CD4-positive, alpha-beta T cell (primary cell): ENCODE data around the gene IPO11. TPM values are rescaled to one million over a fixed set of nuclear protein-coding genes. Genes with fewer than 3 reads are reported as not detected.

Experiments used
- ATAC-seq: fragments of 200-7000 bp; cut with Tn5 transposase; one replicate; pipeline ENCODE4 v1.10.0; 2022; ENCODE audit warnings: mild to moderate bottlenecking; ENCODE audit not compliant: poor library complexity
- CTCF ChIA-PET: fragments of 350-600 bp; sonication (Branson Sonifier 250); formaldehyde crosslinking; loops from one replicate; lab custom pipeline; 2021; ENCODE audit warnings: antibody characterized with exemption, inconsistent platforms; lab: Charles Lee
- POLR2A ChIA-PET: fragments of 350-600 bp; sonication (Branson Sonifier 250); formaldehyde crosslinking; loops from one replicate; lab custom pipeline; 2021; ENCODE audit warnings: antibody characterized with exemption, inconsistent platforms; lab: Charles Lee
- DNase-seq, 14 experiments: peaks; one replicate each; pipeline ENCODE4 v3.0.0-alpha.2; 2013 to 2020; ENCODE audit warnings: mixed read lengths in 2 of 14
- H3K27ac ChIP-seq, 2 donors: one replicate each; pipeline versions ENCODE4 v1.5.1 to v1.7.0; 2013; ENCODE audit warnings: low read length in 2 of 2, low read depth in 1 of 2, mild to moderate bottlenecking in 1 of 2
- H3K27me3 ChIP-seq, 2 experiments: 1 replicate in 1 of 2; 2 replicates in 1 of 2; pipeline versions ENCODE4 v1.6.1 to v1.7.0; 2013; ENCODE audit warnings: low read length in 2 of 2, control low read depth in 1 of 2, mild to moderate bottlenecking in 1 of 2, moderate library complexity in 1 of 2; ENCODE audit not compliant: insufficient read depth in 2 of 2, control insufficient read depth in 1 of 2
- H3K36me3 ChIP-seq: one replicate; pipeline ENCODE4 v1.6.1; 2013; ENCODE audit warnings: low read length, control low read depth; ENCODE audit not compliant: insufficient read depth
- H3K4me1 ChIP-seq: one replicate; pipeline ENCODE4 v1.6.1; 2013; ENCODE audit warnings: low read length, control low read depth; ENCODE audit not compliant: insufficient read depth
- H3K4me3 ChIP-seq: one replicate; pipeline ENCODE4 v1.5.1; 2013; ENCODE audit warnings: mild to moderate bottlenecking, low read length, moderate library complexity
- H3K9me3 ChIP-seq, 2 experiments: 1 replicate in 1 of 2; 2 replicates in 1 of 2; pipeline versions ENCODE4 v1.6.1 to v1.7.0; 2013; ENCODE audit warnings: low read length in 2 of 2, mild to moderate bottlenecking in 2 of 2, control low read depth in 1 of 2, moderate library complexity in 1 of 2; ENCODE audit not compliant: control insufficient read depth in 1 of 2, insufficient read depth in 1 of 2
- H3K27ac Mint-ChIP-seq: one replicate; pipeline ENCODE4 v1.8.0; 2020; ENCODE audit warnings: mixed read lengths
- H3K27me3 Mint-ChIP-seq: one replicate; pipeline ENCODE4 v1.8.0; 2021; ENCODE audit warnings: mixed read lengths
- H3K36me3 Mint-ChIP-seq: one replicate; pipeline ENCODE4 v1.8.0; 2021; ENCODE audit warnings: low read depth, mixed read lengths
- H3K4me1 Mint-ChIP-seq: one replicate; pipeline ENCODE4 v1.8.0; 2021; ENCODE audit warnings: low read depth, mixed read lengths
- H3K4me3 Mint-ChIP-seq: one replicate; pipeline ENCODE4 v1.8.0; 2020; ENCODE audit warnings: mild to moderate bottlenecking, mixed read lengths
- H3K9me3 Mint-ChIP-seq: one replicate; pipeline ENCODE4 v1.8.0; 2020; ENCODE audit warnings: mixed read lengths
- intact Hi-C, 2 experiments: fragments of 100-400 bp; cut with DNase I in 1 of 2; cut with micrococcal nuclease in 1 of 2; formaldehyde crosslinking; loops; one replicate each; pipeline versions ENCODE4 v1.15.1 to v1.9.0; 2023 to 2025; cut with DNase I, micrococcal nuclease
- total RNA-seq, 174 experiments: library from RNA in 2 of 174; stranded (reverse) in 2 of 174; gene quantifications; one replicate each; pipeline ENCODE4 v1.2.3 and lab custom pipeline; 2021 to 2026
- TF ChIP-seq, protein P1 (sequence below): fragments of 200-600 bp; IDR thresholded peaks from one replicate; pipeline ENCODE4 v1.8.0; 2022; ENCODE audit warnings: antibody characterized with exemption, mild to moderate bottlenecking

IPO11 gene
- total RNA-seq, 2 experiments from 2014 or later = 15.1 to 16.1 TPM

DNA sequence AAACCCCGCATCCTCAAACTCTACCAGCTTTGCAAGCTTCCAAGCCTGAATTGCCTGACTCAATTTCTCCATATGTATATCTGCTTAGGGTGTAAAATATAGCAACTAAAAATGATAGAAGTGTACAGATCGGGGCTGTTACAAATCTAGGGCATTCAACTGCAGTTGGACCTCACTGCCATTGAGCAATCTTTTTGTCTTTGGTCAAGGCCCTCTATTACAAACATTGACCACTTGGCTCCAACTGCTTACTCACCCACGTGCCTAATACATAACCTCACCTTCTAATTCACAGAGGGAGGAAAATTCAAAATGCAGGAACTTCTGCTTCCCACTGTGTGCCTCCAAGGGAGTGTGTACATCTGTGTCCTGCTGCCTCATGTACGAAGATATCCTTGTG is 176.1 kb downstream of the IPO11 start:
- peaks cover 38% of the 10 kb centered on the region for H3K36me3 Mint-ChIP-seq
- H3K27ac Mint-ChIP-seq = no peak overlapping the region
- POLR2A ChIA-PET = no interaction called here
- H3K4me3 ChIP-seq = no peak overlapping the region
- no peaks in the 10 kb centered on the region for H3K27me3 Mint-ChIP-seq
- H3K4me1 Mint-ChIP-seq = peaks cover 18% of the 10 kb centered on the region
- TF ChIP-seq, protein P1, sequence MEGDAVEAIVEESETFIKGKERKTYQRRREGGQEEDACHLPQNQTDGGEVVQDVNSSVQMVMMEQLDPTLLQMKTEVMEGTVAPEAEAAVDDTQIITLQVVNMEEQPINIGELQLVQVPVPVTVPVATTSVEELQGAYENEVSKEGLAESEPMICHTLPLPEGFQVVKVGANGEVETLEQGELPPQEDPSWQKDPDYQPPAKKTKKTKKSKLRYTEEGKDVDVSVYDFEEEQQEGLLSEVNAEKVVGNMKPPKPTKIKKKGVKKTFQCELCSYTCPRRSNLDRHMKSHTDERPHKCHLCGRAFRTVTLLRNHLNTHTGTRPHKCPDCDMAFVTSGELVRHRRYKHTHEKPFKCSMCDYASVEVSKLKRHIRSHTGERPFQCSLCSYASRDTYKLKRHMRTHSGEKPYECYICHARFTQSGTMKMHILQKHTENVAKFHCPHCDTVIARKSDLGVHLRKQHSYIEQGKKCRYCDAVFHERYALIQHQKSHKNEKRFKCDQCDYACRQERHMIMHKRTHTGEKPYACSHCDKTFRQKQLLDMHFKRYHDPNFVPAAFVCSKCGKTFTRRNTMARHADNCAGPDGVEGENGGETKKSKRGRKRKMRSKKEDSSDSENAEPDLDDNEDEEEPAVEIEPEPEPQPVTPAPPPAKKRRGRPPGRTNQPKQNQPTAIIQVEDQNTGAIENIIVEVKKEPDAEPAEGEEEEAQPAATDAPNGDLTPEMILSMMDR = no peak
- H3K27me3 ChIP-seq = no peaks in the 10 kb centered on the region
- H3K27ac ChIP-seq = no peak overlapping the region
- no peaks in the 10 kb centered on the region for H3K4me1 ChIP-seq
- no peak for ATAC-seq
- CTCF ChIA-PET = no interaction called here
- H3K4me3 Mint-ChIP-seq = no peak overlapping the region
- H3K36me3 ChIP-seq = peaks cover 11% of the 10 kb centered on the region
- no peaks in the 10 kb centered on the region for H3K9me3 Mint-ChIP-seq
- no peaks in the 10 kb centered on the region for H3K9me3 ChIP-seq
- intact Hi-C loops = no loop called here
- no peak for DNase-seq

GRCh38 chr5:62589504-62589903 is 176.9 kb downstream of the IPO11 start:
- H3K4me3 Mint-ChIP-seq = no peak overlapping the region
- H3K27me3 Mint-ChIP-seq = no peaks in the 10 kb centered on the region
- Histone ChIP-seq H3K27me3 (no peaks in the 10 kb centered on the region), H3K9me3 (no peaks in the 10 kb centered on the region), H3K27ac (no peak overlapping the region), H3K4me3 (no peak overlapping the region), H3K36me3 (peaks cover 11% of the 10 kb centered on the region), H3K4me1 (no peaks in the 10 kb centered on the region)
- no peaks in the 10 kb centered on the region for H3K9me3 Mint-ChIP-seq
- CTCF ChIA-PET = no interaction called here
- POLR2A ChIA-PET = no interaction called here
- no peak for ATAC-seq
- H3K27ac Mint-ChIP-seq = no peak overlapping the region
- TF ChIP-seq, protein P1 = no peak
- H3K4me1 Mint-ChIP-seq = peaks cover 18% of the 10 kb centered on the region
- peaks cover 39% of the 10 kb centered on the region for H3K36me3 Mint-ChIP-seq
- intact Hi-C loops = no loop called here
- no peak for DNase-seq

- Mint-ChIP-seq H3K36me3 (peaks cover 47% of the 10 kb centered on the region), H3K4me3 (no peak overlapping the region), H3K27ac (no peak overlapping the region), H3K27me3 (no peaks in the 10 kb centered on the region), H3K4me1 (peaks cover 11% of the 10 kb centered on the region), H3K9me3 (no peaks in the 10 kb centered on the region)
- Histone ChIP-seq H3K4me3 (no peak overlapping the region), H3K27me3 (no peaks in the 10 kb centered on the region), H3K27ac (no peak overlapping the region), H3K36me3 (peaks cover 11% of the 10 kb centered on the region), H3K9me3 (no peaks in the 10 kb centered on the region), H3K4me1 (no peaks in the 10 kb centered on the region)
- intact Hi-C loops = no loop called here
- no peak for ATAC-seq
- DNase-seq = no peak
- ChIA-PET CTCF (no interaction called here), POLR2A (no interaction called here)
- TF ChIP-seq, protein P1 = no peak
Observed at GRCh38 chr5:62590387-62590786, 177.8 kb downstream of the IPO11 start.
